ENCODE data around the gene MYRFL. TPM values are rescaled to one million over a fixed set of nuclear protein-coding genes. Genes with fewer than 3 reads are reported as not detected.

MYRFL gene
- total RNA-seq, 1 experiment from 2014 or later, result 0.57 TPM

DNA sequence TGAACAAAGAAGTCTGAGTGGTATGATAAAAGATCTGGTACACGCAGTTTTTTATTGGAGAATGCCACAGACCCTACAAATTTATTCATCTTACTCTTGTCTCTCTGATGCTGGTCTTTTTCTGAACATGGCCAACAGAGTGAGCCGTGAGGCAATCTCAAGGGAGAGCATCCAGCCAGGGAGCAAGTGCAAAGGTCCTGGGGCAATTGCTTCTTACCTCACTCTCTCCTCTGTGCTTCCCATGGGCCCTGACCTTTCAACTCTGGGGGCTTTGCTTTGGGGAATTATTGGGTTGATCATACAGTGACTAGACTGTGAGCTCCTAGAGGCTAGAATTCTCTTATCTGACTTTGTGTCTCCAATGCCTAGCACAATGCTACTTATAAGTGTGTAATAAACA lies 171.7 kb downstream of the MYRFL start:
- H2BK15ac ChIP-seq (ENCODE audit: low read depth, low read length), result no peak overlapping the region
- H3K4me2 ChIP-seq (ENCODE audit: insufficient read depth, insufficient read length, low read length), result no peak overlapping the region
- H2AFZ ChIP-seq (ENCODE audit: low read length), result no peak overlapping the region
- no peak overlapping the region for H4K5ac ChIP-seq (ENCODE audit: insufficient read length, low read depth, low read length)
- H2BK12ac ChIP-seq (ENCODE audit: insufficient read length, low read depth, low read length), result no peak overlapping the region
- H2BK120ac ChIP-seq (ENCODE audit: low read depth, low read length, poor library complexity, severe bottlenecking), result no peak overlapping the region
- Mint-ChIP-seq H3K36me3 (ENCODE audit: insufficient read depth in 1 of 3, low read depth in 3 of 3) (peaks cover 0 to 6% (median 0%) of the 10 kb centered on the region in 3 experiments; a peak in 2 of 7 replicates), H3K4me3 (no peak overlapping the region), H3K4me1 (no peaks in the 10 kb centered on the region), H3K9me3 (peaks cover 0 to 7% of the 10 kb centered on the region in 2 experiments; a peak in 1 of 5 replicates), H3K27ac (no peak overlapping the region; a peak in 1 of 7 replicates), H3K27me3 (ENCODE audit: low read depth) (no peaks in the 10 kb centered on the region)
- H3K14ac ChIP-seq (ENCODE audit: insufficient read depth, low read length), result no peak overlapping the region
- H3K4ac ChIP-seq (ENCODE audit: low read depth, low read length), result no peak overlapping the region
- TF ChIP-seq, protein P1, sequence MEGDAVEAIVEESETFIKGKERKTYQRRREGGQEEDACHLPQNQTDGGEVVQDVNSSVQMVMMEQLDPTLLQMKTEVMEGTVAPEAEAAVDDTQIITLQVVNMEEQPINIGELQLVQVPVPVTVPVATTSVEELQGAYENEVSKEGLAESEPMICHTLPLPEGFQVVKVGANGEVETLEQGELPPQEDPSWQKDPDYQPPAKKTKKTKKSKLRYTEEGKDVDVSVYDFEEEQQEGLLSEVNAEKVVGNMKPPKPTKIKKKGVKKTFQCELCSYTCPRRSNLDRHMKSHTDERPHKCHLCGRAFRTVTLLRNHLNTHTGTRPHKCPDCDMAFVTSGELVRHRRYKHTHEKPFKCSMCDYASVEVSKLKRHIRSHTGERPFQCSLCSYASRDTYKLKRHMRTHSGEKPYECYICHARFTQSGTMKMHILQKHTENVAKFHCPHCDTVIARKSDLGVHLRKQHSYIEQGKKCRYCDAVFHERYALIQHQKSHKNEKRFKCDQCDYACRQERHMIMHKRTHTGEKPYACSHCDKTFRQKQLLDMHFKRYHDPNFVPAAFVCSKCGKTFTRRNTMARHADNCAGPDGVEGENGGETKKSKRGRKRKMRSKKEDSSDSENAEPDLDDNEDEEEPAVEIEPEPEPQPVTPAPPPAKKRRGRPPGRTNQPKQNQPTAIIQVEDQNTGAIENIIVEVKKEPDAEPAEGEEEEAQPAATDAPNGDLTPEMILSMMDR (conservative IDR thresholded peaks at IDR 0.05), result no peak
- H2BK5ac ChIP-seq (ENCODE audit: insufficient read length, low read length), result no peak overlapping the region
- no peaks in the 10 kb centered on the region for H3K23me2 ChIP-seq (ENCODE audit: insufficient read length, low read depth, low read length, poor library complexity, severe bottlenecking)
- H4K8ac ChIP-seq (replicated peaks; ENCODE audit: insufficient read length, low read depth, low read length), result no peak overlapping the region
- no peak overlapping the region for H2BK20ac ChIP-seq (ENCODE audit: low read depth, low read length, poor library complexity, severe bottlenecking)
- H3K27me3 ChIP-seq (ENCODE audit: insufficient read depth, low read length), result no peaks in the 10 kb centered on the region
- H3K18ac ChIP-seq (ENCODE audit: insufficient read length, low read depth, low read length), result no peak overlapping the region
- H2AK5ac ChIP-seq (ENCODE audit: insufficient read length, low read length), result no peak overlapping the region
- H3K9me3 ChIP-seq (ENCODE audit: control insufficient read depth, low read depth, low read length), result no peaks in the 10 kb centered on the region
- no peak for DNase-seq
- no peaks in the 10 kb centered on the region; the same call in 1 of the 2 replicates for H3K4me1 ChIP-seq (ENCODE audit: insufficient read depth, low read length)
- H4K20me1 ChIP-seq (ENCODE audit: control insufficient read depth, insufficient read depth, insufficient read length), result no peaks in the 10 kb centered on the region
- H3K79me2 ChIP-seq (ENCODE audit: insufficient read depth, low read length), result no peaks in the 10 kb centered on the region
- H3T11ph ChIP-seq (ENCODE audit: low read length), result no peak overlapping the region
- H3K56ac ChIP-seq (ENCODE audit: insufficient read length, low read depth, low read length), result no peak overlapping the region
- no peaks in the 10 kb centered on the region for H3K79me1 ChIP-seq (ENCODE audit: insufficient read depth, low read depth, low read length, poor library complexity, severe bottlenecking)
- no peak overlapping the region for H3K23ac ChIP-seq (ENCODE audit: insufficient read length, low read depth, low read length)
- H3K9ac ChIP-seq (ENCODE audit: extremely low read depth, insufficient read length, low read length), result no peak overlapping the region
- H4K91ac ChIP-seq (ENCODE audit: insufficient read length, low read depth, low read length), result no peak overlapping the region
- H3K27ac ChIP-seq (ENCODE audit: insufficient read length, low read depth, low read length), result no peak overlapping the region
- no CpG with 5 or more reads among the region's 2 CpGs for WGBS (ENCODE audit: extremely low coverage, insufficient read length, low lambda C conversion rate)
